Measurements from ENCODE around the gene YAP1.
"Not testable (repeated sequence)": the region's sequence is repeated elsewhere in the genome, so short reads cannot be mapped to it uniquely, and the experiment has no call there.

YAP1 gene

GRCh38 chr11:102196816-102197215 lies 86.6 kb downstream of the YAP1 start:
- 30 to 75% methylated on average over 2 of the region's 3 CpGs for WGBS, 2 experiments
- Histone ChIP-seq H3K4me1 (ENCODE audit: control insufficient read depth, insufficient read depth, low read length) (peaks cover 13% of the 10 kb centered on the region), H3K4me3 (ENCODE audit: insufficient read depth, low read depth, low read length) (no peak overlapping the region), H3K27ac (ENCODE audit: insufficient read depth, low read depth, low read length, poor library complexity, severe bottlenecking) (no peak overlapping the region), H3K27me3 (ENCODE audit: control insufficient read depth, insufficient read depth, low read length, poor library complexity, severe bottlenecking) (peaks cover 6% of the 10 kb centered on the region), H3K36me3 (ENCODE audit: control insufficient read depth, insufficient read depth, low read length) (no peaks in the 10 kb centered on the region), H3K9me3 (ENCODE audit: control insufficient read depth, low read length) (no peaks in the 10 kb centered on the region)

DNA sequence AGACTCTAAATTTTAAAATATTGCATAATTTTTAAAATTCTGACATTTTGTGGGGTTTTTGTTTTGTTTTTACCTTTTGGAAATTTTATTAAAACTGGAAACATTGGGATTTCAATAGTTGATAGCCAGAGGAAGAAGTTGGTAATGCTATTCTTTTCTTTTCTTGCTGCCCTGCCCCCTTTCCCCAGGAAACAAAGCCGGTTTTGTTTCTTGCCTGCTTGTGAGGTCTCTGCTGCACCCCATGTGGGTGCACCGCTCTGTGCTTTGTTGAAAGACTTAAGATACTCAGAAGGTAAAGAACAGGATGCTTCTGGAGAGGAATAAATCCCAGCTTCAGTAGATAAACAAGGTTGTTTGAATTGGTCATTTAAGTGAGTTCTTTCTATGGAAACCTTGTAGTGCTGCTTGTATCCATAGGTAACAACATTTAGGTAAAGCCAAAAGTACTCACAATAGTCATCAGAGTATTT lies 87.5 kb downstream of the YAP1 start:
- no peaks in the 10 kb centered on the region for H3K36me3 ChIP-seq (ENCODE audit: control insufficient read depth, insufficient read depth, low read length)
- H3K9me3 ChIP-seq (ENCODE audit: control insufficient read depth, low read length), result no peaks in the 10 kb centered on the region
- H3K27ac ChIP-seq (ENCODE audit: insufficient read depth, low read depth, low read length, poor library complexity, severe bottlenecking), result peak overlapping the region; percentile 41
- peaks cover 13% of the 10 kb centered on the region for H3K4me1 ChIP-seq (ENCODE audit: control insufficient read depth, insufficient read depth, low read length)
- H3K4me3 ChIP-seq (ENCODE audit: insufficient read depth, low read depth, low read length), result no peak overlapping the region
- 0% methylated on average over 2 of the region's 2 CpGs for WGBS, 2 experiments
- peaks cover 6% of the 10 kb centered on the region for H3K27me3 ChIP-seq (ENCODE audit: control insufficient read depth, insufficient read depth, low read length, poor library complexity, severe bottlenecking)

DNA sequence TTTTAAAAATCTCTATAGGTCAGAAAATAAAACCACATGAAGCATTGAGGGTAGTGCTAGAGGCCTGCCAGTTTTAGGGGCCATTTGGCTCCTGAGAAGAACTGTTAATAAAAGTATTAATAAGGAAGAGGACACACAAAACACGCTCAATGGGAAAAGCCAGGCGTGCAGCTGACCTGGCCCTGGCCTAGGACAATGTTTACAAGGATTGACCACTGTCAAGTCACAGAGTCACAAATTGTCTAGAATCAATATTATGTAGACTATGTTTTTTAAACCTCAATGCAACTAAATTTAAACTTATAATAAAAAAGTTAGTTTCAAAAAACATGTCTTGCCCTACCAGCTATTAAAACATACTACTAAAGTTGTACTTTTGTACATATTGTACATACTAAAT lies 89.4 kb downstream of the YAP1 start:
- Histone ChIP-seq H3K27ac (ENCODE audit: insufficient read depth, low read depth, low read length, poor library complexity, severe bottlenecking) (no peak overlapping the region), H3K36me3 (ENCODE audit: control insufficient read depth, insufficient read depth, low read length) (no peaks in the 10 kb centered on the region), H3K4me3 (ENCODE audit: insufficient read depth, low read depth, low read length) (no peak overlapping the region), H3K27me3 (ENCODE audit: control insufficient read depth, insufficient read depth, low read length, poor library complexity, severe bottlenecking) (peaks cover 6% of the 10 kb centered on the region), H3K4me1 (ENCODE audit: control insufficient read depth, insufficient read depth, low read length) (peaks cover 13% of the 10 kb centered on the region), H3K9me3 (ENCODE audit: control insufficient read depth, low read length) (no peaks in the 10 kb centered on the region)
- WGBS, 2 experiments, result 89 to 100% methylated on average over 2 of the region's 2 CpGs

- not testable (repeated sequence) for H3K27me3 ChIP-seq (ENCODE audit: control insufficient read depth, insufficient read depth, low read length, poor library complexity, severe bottlenecking); H3K9me3 ChIP-seq (ENCODE audit: control insufficient read depth, low read length); H3K4me3 ChIP-seq (ENCODE audit: insufficient read depth, low read depth, low read length); H3K36me3 ChIP-seq (ENCODE audit: control insufficient read depth, insufficient read depth, low read length); H3K27ac ChIP-seq (ENCODE audit: insufficient read depth, low read depth, low read length, poor library complexity, severe bottlenecking)
- WGBS, 2 experiments, result 92 to 93% methylated on average over 5 of the region's 5 CpGs
- peaks cover 13% of the 10 kb centered on the region for H3K4me1 ChIP-seq (ENCODE audit: control insufficient read depth, insufficient read depth, low read length)
These were observed 90.1 kb downstream of the YAP1 start for GRCh38 chr11:102200325-102200724.

DNA sequence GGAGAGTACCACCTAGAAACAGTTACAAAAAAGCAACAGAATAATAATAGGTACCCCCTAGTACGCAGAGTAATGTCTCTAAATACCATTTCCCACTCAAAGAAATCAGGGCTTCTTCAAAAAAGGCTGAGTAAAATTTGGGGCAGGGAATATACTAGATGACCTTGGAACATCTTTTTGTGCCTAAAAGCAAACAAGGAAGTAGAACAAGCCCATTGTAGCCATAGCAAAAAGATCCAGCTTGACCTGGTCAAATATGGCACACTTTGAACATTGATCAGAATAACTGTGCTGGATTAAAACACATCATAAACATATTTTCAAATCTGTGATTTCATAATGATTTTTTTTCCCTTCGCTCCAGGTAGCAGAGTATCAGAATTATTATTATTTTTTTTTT lies 91.5 kb downstream of the YAP1 start:
- Histone ChIP-seq H3K4me1 (ENCODE audit: control insufficient read depth, insufficient read depth, low read length) (peaks cover 12% of the 10 kb centered on the region), H3K4me3 (ENCODE audit: insufficient read depth, low read depth, low read length) (no peak overlapping the region), H3K27me3 (ENCODE audit: control insufficient read depth, insufficient read depth, low read length, poor library complexity, severe bottlenecking) (peaks cover 6% of the 10 kb centered on the region), H3K36me3 (ENCODE audit: control insufficient read depth, insufficient read depth, low read length) (no peaks in the 10 kb centered on the region), H3K9me3 (ENCODE audit: control insufficient read depth, low read length) (no peaks in the 10 kb centered on the region), H3K27ac (ENCODE audit: insufficient read depth, low read depth, low read length, poor library complexity, severe bottlenecking) (no peak overlapping the region)
- 91% methylated on average over 1 of the region's 2 CpGs; no CpG with 5 or more reads in 1 of the 2 experiments for WGBS, 2 experiments

- WGBS, 2 experiments, result 9 to 11% methylated on average over 3 of the region's 3 CpGs
- Histone ChIP-seq H3K4me3 (ENCODE audit: insufficient read depth, low read depth, low read length) (no peak overlapping the region), H3K4me1 (ENCODE audit: control insufficient read depth, insufficient read depth, low read length) (peaks cover 4% of the 10 kb centered on the region), H3K36me3 (ENCODE audit: control insufficient read depth, insufficient read depth, low read length) (no peaks in the 10 kb centered on the region), H3K27me3 (ENCODE audit: control insufficient read depth, insufficient read depth, low read length, poor library complexity, severe bottlenecking) (peaks cover 6% of the 10 kb centered on the region), H3K9me3 (ENCODE audit: control insufficient read depth, low read length) (no peaks in the 10 kb centered on the region), H3K27ac (ENCODE audit: insufficient read depth, low read depth, low read length, poor library complexity, severe bottlenecking) (no peak overlapping the region)
These were observed 92.7 kb downstream of the YAP1 start for GRCh38 chr11:102202972-102203371.

DNA sequence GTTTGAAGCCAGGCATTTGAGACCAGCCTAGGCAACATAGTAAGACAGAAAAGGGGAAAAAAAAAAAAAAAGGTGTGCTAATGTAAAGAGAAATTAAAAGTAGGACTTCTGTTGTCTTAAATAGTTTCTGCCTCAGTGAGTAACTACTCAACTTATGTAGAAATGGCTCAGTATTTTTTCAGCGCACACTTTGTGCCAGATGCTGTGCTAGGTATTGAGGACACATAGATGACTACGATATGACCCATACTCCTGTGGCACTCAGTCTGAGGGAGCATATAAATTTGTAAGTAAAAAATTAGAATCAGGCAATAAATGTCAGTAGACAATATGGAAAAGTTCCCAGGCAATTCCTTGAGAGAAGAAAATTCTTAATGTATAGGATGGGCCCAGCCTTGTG lies 93.9 kb downstream of the YAP1 start:
- no peaks in the 10 kb centered on the region for H3K27me3 ChIP-seq (ENCODE audit: control insufficient read depth, insufficient read depth, low read length, poor library complexity, severe bottlenecking)
- H3K4me1 ChIP-seq (ENCODE audit: control insufficient read depth, insufficient read depth, low read length), result no peaks in the 10 kb centered on the region
- no peaks in the 10 kb centered on the region for H3K9me3 ChIP-seq (ENCODE audit: control insufficient read depth, low read length)
- H3K4me3 ChIP-seq (ENCODE audit: insufficient read depth, low read depth, low read length), result no peak overlapping the region
- no peak overlapping the region for H3K27ac ChIP-seq (ENCODE audit: insufficient read depth, low read depth, low read length, poor library complexity, severe bottlenecking)
- no peaks in the 10 kb centered on the region for H3K36me3 ChIP-seq (ENCODE audit: control insufficient read depth, insufficient read depth, low read length)
- 46 to 50% methylated on average over 2 of the region's 2 CpGs for WGBS, 2 experiments

GRCh38 chr11:102205805-102206204 lies 95.6 kb downstream of the YAP1 start:
- H3K27me3 ChIP-seq (ENCODE audit: control insufficient read depth, insufficient read depth, low read length, poor library complexity, severe bottlenecking), result no peaks in the 10 kb centered on the region
- no peak overlapping the region for H3K27ac ChIP-seq (ENCODE audit: insufficient read depth, low read depth, low read length, poor library complexity, severe bottlenecking)
- no peaks in the 10 kb centered on the region for H3K4me1 ChIP-seq (ENCODE audit: control insufficient read depth, insufficient read depth, low read length)
- peaks cover 10% of the 10 kb centered on the region for H3K36me3 ChIP-seq (ENCODE audit: control insufficient read depth, insufficient read depth, low read length)
- H3K4me3 ChIP-seq (ENCODE audit: insufficient read depth, low read depth, low read length), result no peak overlapping the region
- no peaks in the 10 kb centered on the region for H3K9me3 ChIP-seq (ENCODE audit: control insufficient read depth, low read length)
- 64 to 74% methylated on average over 4 of the region's 4 CpGs for WGBS, 2 experiments

- 52% methylated on average over 2 of the region's 2 CpGs; no CpG with 5 or more reads in 1 of the 2 experiments for WGBS, 2 experiments
- H3K9me3 ChIP-seq (ENCODE audit: control insufficient read depth, low read length), result no peaks in the 10 kb centered on the region
- no peak overlapping the region for H3K27ac ChIP-seq (ENCODE audit: insufficient read depth, low read depth, low read length, poor library complexity, severe bottlenecking)
- peaks cover 11% of the 10 kb centered on the region for H3K36me3 ChIP-seq (ENCODE audit: control insufficient read depth, insufficient read depth, low read length)
- no peak overlapping the region for H3K4me3 ChIP-seq (ENCODE audit: insufficient read depth, low read depth, low read length)
- H3K27me3 ChIP-seq (ENCODE audit: control insufficient read depth, insufficient read depth, low read length, poor library complexity, severe bottlenecking), result no peaks in the 10 kb centered on the region
- no peaks in the 10 kb centered on the region for H3K4me1 ChIP-seq (ENCODE audit: control insufficient read depth, insufficient read depth, low read length)
These were observed 98.6 kb downstream of the YAP1 start for GRCh38 chr11:102208835-102209234.

GRCh38 chr11:102214623-102215022 lies 104.4 kb downstream of the YAP1 start:
- Histone ChIP-seq H3K9me3 (ENCODE audit: control insufficient read depth, low read length) (no peaks in the 10 kb centered on the region), H3K27me3 (ENCODE audit: control insufficient read depth, insufficient read depth, low read length, poor library complexity, severe bottlenecking) (no peaks in the 10 kb centered on the region), H3K27ac (ENCODE audit: insufficient read depth, low read depth, low read length, poor library complexity, severe bottlenecking) (no peak overlapping the region), H3K36me3 (ENCODE audit: control insufficient read depth, insufficient read depth, low read length) (peaks cover 14% of the 10 kb centered on the region), H3K4me1 (ENCODE audit: control insufficient read depth, insufficient read depth, low read length) (no peaks in the 10 kb centered on the region), H3K4me3 (ENCODE audit: insufficient read depth, low read depth, low read length) (no peak overlapping the region)

DNA sequence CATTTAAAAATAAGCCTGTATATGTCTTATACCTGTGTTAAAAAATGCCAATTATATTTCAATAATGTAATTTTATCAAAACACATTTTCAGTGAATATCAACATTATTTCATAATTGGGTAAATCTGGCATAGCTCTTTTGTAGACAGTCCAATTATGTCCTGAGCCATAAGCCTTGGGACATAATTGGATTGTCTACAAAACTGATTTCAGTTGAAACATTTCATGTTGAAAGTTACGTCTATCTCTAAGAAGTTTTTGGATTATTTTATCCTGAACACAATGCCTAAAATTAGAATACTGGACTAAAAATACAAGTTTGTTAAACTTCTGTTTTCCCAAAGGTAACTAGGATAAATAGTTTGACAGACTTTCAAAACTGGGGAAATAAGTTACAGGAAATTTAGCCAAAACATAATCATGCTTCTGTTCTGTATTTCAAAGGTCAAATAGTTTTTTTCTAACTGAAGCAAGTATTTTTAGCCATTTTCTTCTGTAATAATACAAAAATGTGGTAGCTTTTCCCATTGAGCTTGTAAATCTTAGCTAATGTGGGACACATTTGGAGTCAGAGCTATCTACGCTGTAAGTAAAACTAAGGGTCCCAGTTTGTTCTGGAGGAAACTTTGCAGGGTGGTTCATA lies 106.3 kb downstream of the YAP1 start:
- Histone ChIP-seq H3K27ac (ENCODE audit: insufficient read depth, low read depth, low read length, poor library complexity, severe bottlenecking) (no peak overlapping the region), H3K4me3 (ENCODE audit: insufficient read depth, low read depth, low read length) (no peak overlapping the region), H3K4me1 (ENCODE audit: control insufficient read depth, insufficient read depth, low read length) (no peaks in the 10 kb centered on the region), H3K9me3 (ENCODE audit: control insufficient read depth, low read length) (no peaks in the 10 kb centered on the region), H3K27me3 (ENCODE audit: control insufficient read depth, insufficient read depth, low read length, poor library complexity, severe bottlenecking) (no peaks in the 10 kb centered on the region), H3K36me3 (ENCODE audit: control insufficient read depth, insufficient read depth, low read length) (peaks cover 3% of the 10 kb centered on the region)
- WGBS, 2 experiments, result 98 to 99% methylated on average over 2 of the region's 2 CpGs
